Activated CD4-positive, alpha-beta T cell treated with anti-CD3 and anti-CD28 coated beads for 1 hour (primary cell): Measurements from ENCODE around the gene NFIA.

ENCODE experiments used
- DNase-seq: peaks from one replicate; pipeline ENCODE4 v3.0.0-alpha.2; 2020

The NFIA gene

DNA sequence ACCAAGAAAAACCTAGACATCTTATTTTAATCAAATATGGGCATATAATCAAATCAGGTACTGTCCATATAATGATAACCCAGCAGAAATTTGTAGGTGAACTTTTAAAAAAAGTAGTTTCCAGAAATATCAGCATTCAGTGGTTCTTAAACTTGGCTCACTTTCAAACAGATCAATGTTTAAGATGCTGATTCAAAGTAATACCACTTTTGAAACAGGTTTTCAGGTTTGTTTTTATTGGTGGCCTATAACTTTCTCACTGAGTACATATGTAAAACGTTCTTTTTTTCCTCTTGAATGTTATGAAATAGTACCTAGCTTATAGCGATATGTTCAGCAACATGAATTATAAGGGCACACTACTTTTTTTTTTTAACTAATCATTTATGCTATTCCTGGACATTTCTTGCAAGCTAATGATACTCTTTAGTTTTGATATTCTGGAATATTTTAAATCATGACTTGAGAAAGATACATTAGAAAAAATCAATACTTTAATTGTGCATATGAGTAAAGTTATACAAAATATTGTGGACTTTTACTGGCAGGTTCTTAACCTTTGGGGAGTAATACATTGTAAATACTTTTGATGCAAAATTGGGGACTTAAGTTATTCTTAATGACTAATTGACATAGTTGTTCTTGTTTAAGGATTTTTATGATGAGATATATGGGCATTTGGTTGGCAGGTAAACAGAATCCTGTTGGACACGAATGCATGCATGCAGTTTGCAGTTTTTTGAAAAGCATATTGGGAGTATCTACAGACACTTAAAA lies 3.0 kb downstream of the NFIA start:
- no peak for DNase-seq

DNA sequence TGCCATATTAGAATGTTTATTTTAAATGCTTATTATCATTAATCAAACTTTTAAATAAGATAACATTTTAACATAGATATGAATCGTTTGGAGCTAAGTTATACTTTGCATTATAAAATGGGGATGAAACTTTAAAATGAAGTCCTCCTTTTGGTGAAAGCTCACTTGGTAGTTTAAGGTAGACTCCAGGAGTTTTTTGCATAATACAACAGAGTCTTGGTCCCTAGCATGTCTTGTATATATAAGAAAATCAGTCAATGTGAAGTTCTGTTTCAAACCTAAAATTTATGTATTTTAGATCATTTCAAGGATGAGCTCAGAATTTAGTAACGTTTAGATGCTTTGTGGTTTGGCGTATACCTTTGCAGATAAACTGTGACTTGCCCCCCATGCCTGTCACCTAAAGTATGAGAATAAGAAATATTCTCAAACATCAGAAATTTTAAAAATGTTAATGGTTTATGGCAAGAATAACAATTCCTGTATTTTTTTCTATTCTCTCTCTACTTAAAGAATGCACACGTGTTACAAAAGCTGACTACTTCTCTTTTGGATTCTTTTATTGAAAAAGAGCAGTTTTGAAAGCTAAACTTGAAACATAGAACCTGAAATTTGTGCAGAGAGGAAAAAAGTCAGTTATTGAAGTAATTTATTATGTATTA lies 3.8 kb downstream of the NFIA start:
- DNase-seq = no peak

DNA sequence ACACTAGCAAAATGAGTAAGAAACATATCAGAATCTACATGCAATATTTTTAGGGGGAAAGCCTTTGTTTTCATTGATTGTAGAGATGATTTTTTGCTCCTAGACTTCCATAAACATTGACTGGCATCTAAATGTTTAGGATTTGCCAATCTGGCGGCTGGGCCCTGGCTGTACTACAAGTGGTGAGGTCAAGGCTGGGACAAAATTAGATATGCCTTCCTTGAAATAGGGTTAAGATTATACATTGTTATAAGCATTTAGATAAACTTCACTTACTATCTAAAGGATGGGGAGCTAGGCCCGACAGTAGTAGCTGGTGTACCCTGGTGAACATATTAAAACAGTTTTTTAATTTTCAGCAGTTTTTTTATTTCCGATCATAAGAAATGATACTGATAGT lies 5.2 kb downstream of the NFIA start:
- no peak for DNase-seq

DNA sequence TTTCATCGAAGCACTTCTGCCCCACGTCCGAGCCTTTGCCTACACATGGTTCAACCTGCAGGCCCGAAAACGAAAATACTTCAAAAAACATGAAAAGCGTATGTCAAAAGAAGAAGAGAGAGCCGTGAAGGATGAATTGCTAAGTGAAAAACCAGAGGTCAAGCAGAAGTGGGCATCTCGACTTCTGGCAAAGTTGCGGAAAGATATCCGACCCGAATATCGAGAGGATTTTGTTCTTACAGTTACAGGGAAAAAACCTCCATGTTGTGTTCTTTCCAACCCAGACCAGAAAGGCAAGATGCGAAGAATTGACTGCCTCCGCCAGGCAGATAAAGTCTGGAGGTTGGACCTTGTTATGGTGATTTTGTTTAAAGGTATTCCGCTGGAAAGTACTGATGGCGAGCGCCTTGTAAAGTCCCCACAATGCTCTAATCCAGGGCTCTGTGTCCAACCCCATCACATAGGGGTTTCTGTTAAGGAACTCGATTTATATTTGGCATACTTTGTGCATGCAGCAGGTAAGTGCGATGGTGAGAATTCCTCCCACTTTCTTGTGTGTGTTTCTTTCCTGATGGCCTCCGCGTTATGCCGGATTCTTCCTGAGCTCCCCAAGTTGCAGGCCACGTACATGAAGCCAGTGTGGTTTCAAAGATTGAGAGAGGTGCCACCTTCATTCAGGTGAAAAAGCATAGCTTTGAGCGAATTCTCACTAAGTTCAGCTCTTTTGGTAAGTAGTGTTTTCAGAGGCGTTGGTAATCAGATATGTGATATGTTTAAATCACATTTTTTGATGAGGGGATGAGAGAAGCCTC lies 6.0 kb downstream of the NFIA start:
- DNase-seq = no peak

- no peak for DNase-seq
These were observed 7.0 kb downstream of the NFIA start for GRCh38 chr1:61089338-61089737.

DNA sequence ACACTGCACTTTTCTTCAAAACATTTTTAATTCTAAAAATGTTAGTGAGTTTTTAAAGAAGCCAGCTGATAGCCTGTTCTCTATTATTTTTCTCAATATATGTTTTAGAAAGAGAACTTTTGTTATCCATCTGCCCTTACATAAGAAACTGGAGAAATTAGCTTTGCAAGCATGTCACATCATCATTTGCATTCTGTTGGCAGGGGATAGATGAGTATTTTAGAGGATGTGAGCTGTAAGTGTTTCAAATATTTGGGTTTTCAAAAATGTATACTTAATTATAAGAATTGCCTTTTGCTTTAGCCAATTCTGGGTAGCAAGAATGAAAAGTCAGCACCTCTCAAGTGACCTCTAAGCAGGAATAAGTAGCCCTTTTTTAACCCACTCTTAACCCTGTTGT lies 7.4 kb downstream of the NFIA start:
- DNase-seq = no peak

- no peak for DNase-seq
These were observed 8.3 kb downstream of the NFIA start for GRCh38 chr1:61090546-61091202.

GRCh38 chr1:61091455-61091854 lies 9.1 kb downstream of the NFIA start:
- DNase-seq = no peak

- DNase-seq = no peak
These were observed 10.3 kb downstream of the NFIA start for GRCh38 chr1:61092642-61093041.

- no peak for DNase-seq
These were observed 11.3 kb downstream of the NFIA start for GRCh38 chr1:61093525-61094137.

DNA sequence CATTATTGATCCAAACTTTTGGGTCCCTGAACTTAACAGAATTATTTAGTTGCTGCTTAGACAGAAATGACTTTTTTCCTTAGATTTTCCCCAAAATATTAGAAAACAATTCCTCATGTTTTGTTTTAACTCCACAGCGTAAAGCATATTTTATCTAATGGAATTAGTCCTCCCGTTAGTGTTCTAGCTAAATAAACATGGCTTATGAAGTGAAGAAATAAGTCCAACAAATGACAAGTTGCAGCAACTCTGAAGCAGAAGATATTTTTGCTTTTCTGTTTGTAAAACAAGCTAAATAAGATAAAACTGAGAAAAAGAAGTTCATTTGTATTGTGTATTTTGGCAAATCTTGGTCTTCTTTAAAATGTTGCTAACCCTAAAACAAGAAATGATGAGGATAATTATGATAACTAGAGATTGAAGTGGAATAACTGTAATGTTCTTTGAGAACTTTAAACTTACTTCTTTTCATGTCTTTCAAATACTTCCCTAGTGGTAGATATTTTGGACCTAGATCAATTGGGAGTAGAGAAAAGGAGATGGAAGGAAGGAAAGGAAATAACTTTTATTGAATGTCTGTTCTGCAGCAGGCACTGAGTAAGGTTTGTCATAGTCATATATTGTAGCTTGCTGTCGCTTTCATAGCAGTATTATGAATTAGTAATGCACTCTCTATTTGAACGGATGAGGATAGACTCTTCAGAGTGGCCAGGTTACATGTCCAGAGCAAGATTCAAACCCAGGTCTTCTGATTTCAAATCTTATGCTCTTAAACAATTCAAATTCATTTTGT lies 12.5 kb downstream of the NFIA start:
- no peak for DNase-seq

GRCh38 chr1:61095470-61095812 lies 13.1 kb downstream of the NFIA start:
- DNase-seq = no peak

GRCh38 chr1:61097317-61097716 lies 15.0 kb downstream of the NFIA start:
- DNase-seq = no peak

- DNase-seq = no peak
These were observed 15.4 kb downstream of the NFIA start for GRCh38 chr1:61097722-61098121.

DNA sequence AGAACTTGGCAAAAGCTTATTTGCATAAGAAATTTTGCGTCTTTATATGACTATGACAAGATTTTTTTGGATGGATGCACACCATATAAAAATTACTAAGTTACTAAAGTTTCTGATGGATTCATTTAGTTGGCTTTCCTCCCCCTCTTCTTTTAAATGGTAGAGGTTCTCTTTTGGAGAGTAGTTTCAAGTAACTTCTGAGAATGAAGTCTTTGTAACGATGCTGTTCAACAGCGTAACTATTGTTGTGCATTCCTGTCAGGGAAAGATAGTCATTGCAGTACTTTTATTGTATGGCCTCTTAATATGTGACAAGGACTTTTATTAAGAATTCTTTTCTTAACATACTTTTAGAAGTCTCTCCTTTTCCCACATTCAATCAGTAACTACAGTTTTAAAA lies 16.0 kb downstream of the NFIA start:
- no peak for DNase-seq

GRCh38 chr1:61098906-61099437 lies 16.6 kb downstream of the NFIA start:
- no peak for DNase-seq

- DNase-seq = no peak
These were observed 18.2 kb downstream of the NFIA start for GRCh38 chr1:61100578-61100977.

- no peak for DNase-seq
These were observed 19.2 kb downstream of the NFIA start for GRCh38 chr1:61101536-61101935.

DNA sequence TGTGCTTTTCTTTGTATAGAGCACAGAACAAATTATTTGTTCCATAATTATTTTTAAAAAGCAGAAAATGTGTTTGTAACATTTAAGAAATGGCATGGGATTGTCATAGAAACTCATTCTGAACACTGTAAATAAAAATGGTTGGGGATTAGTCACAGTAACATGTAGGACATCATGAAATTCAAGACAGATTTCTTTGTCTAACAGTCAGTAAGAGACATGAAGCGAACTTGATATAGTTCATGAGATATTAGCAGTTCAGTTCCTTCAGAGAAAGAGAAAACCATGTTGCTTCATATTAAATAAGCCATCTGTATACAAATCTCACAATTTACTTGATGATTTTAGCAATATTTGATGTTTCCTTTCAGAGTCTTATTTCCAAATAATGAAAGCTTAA lies 19.7 kb downstream of the NFIA start:
- no peak for DNase-seq

DNA sequence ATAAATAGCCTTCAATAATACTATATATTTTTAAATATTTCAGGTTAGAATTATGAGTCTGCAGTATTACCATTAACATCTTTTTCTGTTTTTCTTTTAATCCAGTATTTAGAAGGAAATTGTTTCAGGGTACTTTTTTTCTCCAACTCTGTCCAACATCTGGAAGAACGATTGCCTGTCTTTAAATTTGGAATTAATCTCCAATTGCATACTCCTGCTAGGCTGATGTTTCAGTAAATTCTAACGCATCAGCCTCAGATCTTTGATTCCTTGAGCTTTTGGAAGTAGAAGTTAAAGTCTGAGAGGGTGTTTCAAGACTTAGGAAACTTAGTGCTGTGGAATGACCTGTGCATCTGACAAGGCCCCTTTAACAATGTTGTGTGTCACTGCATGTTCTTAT lies 20.3 kb downstream of the NFIA start:
- DNase-seq = no peak

DNA sequence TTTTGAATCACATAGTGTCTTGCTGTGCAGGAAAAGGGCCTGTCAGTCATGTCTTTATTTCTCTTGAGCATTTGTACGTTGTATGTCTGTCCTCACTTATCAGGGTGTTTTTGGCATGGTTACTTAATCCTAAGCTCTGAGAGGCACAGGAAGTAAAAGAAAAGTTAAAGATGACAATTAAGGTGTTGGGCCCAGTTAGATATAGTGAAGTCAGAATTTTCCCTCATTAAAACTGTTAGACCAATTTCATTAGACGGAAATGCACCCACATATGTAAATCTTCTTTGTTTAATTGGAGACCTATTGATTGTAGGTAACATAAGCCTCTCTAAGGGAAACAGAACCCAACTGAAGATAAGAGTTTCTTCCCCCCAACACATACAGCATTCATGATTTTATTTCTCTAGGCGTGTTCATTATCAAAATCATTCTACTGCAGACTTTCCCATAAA lies 21.9 kb downstream of the NFIA start:
- no peak for DNase-seq

DNA sequence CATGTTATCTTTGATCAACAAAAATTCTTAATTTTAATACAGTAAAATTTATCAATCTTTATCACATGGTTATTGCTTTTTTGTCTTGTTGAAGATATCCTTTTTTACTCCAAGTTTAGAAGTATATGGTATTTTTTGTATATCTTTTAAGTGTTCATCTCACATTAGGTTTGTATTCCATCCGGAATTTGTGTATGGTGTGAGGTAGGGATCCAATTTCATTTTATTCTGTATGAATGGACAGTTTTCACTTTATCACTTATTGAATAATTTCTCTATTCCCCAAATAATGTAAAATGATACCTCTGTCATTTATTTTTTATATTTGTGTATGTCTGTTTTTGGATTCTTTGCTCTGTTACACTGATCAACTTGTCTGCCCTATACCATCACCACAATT lies 25.3 kb downstream of the NFIA start:
- DNase-seq = no peak
